Neural progenitor cell (in vitro differentiated cells): ENCODE data around the gene PDE1A. TPM values are rescaled to one million over a fixed set of nuclear protein-coding genes. Genes with fewer than 3 reads are reported as not detected.

Experiments used
- DNase-seq: peaks from one replicate; pipeline ENCODE4 v3.0.0-alpha.2; 2016; ENCODE audit warnings: low spot score
- H2AFZ ChIP-seq: fragments of 200-600 bp; sonication (generic); replicated peaks from 2 replicates; pipeline ENCODE4 v1.6.1; 2016; ENCODE audit warnings: antibody characterized with exemption
- H3F3A ChIP-seq: fragments of 200-600 bp; sonication (generic); 2 replicates; pipeline ENCODE4 v1.6.1; 2016; ENCODE audit warnings: antibody characterized with exemption, low read depth
- H3K27ac ChIP-seq: fragments of 200-600 bp; sonication (generic); 2 replicates; pipeline ENCODE4 v1.5.1; 2016; ENCODE audit warnings: mild to moderate bottlenecking
- H3K27me3 ChIP-seq: fragments of 200-600 bp; sonication (generic); 2 replicates; pipeline ENCODE4 v1.6.1; 2016; ENCODE audit warnings: mild to moderate bottlenecking, moderate library complexity
- H3K36me3 ChIP-seq: fragments of 200-600 bp; sonication (generic); 2 replicates; pipeline ENCODE4 v1.5.1; 2016
- H3K4me1 ChIP-seq: fragments of 200-600 bp; sonication (generic); 2 replicates; pipeline ENCODE4 v1.6.1; 2016; ENCODE audit warnings: mixed run types
- H3K4me2 ChIP-seq: fragments of 200-600 bp; sonication (generic); 2 replicates; pipeline ENCODE4 v1.6.1; 2016
- H3K4me3 ChIP-seq: fragments of 200-600 bp; sonication (generic); 2 replicates; pipeline ENCODE4 v1.5.1; 2016
- H3K79me2 ChIP-seq: fragments of 200-600 bp; sonication (generic); 2 replicates; pipeline ENCODE4 v1.6.1; 2016; ENCODE audit warnings: low read depth
- H3K9ac ChIP-seq: fragments of 200-600 bp; sonication (generic); 2 replicates; pipeline ENCODE4 v1.6.1; 2016
- H3K9me3 ChIP-seq: fragments of 200-600 bp; sonication (generic); 2 replicates; pipeline ENCODE4 v1.5.1; 2016; ENCODE audit warnings: low read depth
- H4K20me1 ChIP-seq: fragments of 200-600 bp; sonication (generic); 2 replicates; pipeline ENCODE4 v1.6.1; 2016; ENCODE audit warnings: low read depth
- H3K27ac Mint-ChIP-seq: 3 replicates; pipeline ENCODE4 v1.8.0; 2021; ENCODE audit warnings: mixed read lengths
- H3K27me3 Mint-ChIP-seq: 2 replicates; pipeline ENCODE4 v1.8.0; 2022; ENCODE audit warnings: low read depth, mild to moderate bottlenecking, inconsistent platforms, moderate library complexity, mixed read lengths; ENCODE audit not compliant: insufficient read depth
- H3K36me3 Mint-ChIP-seq: 3 replicates; pipeline ENCODE4 v1.8.0; 2021; ENCODE audit warnings: mixed read lengths
- H3K4me1 Mint-ChIP-seq: 3 replicates; pipeline ENCODE4 v1.8.0; 2021; ENCODE audit warnings: mixed read lengths
- H3K4me3 Mint-ChIP-seq: 3 replicates; pipeline ENCODE4 v1.8.0; 2021; ENCODE audit warnings: mild to moderate bottlenecking, moderate library complexity, mixed read lengths
- H3K9me3 Mint-ChIP-seq: 3 replicates; pipeline ENCODE4 v1.8.0; 2020; ENCODE audit warnings: mixed read lengths
- CTCF ChIP-seq: fragments of 200-600 bp; sonication (generic); IDR thresholded peaks from 2 replicates; pipeline ENCODE4 v1.5.1; 2017; ENCODE audit warnings: antibody characterized with exemption, mild to moderate bottlenecking
- EZH2 ChIP-seq: fragments of 200-600 bp; sonication (generic); IDR thresholded peaks from 2 replicates; pipeline ENCODE4 v1.6.1; 2017; ENCODE audit warnings: antibody characterized with exemption, mild to moderate bottlenecking, moderate library complexity
- EZH2phosphoT487 ChIP-seq: fragments of 200-600 bp; sonication (generic); IDR thresholded peaks from 2 replicates; pipeline ENCODE4 v1.6.1; 2017; ENCODE audit warnings: antibody characterized with exemption
- total RNA-seq: library from RNA; depleted of rRNA; stranded (reverse); fragments of >200 nt; gene quantifications from 2 replicates; pipeline ENCODE4 v1.2.3, GENCODE V29; 2015; ENCODE audit warnings: low replicate concordance

PDE1A gene
- total RNA-seq, 1 donor from 2014 or later = not detected

GRCh38 chr2:182444806-182445205 is 18.0 kb upstream of the PDE1A start:
- Histone ChIP-seq H3K36me3 (no peaks in the 10 kb centered on the region), H3F3A (no peaks in the 10 kb centered on the region)
- peaks cover 6% of the 10 kb centered on the region for H3K9me3 Mint-ChIP-seq

GRCh38 chr2:182444170-182444569 is 17.3 kb upstream of the PDE1A start:
- no peaks in the 10 kb centered on the region for H3K27me3 Mint-ChIP-seq
- no peaks in the 10 kb centered on the region for H3K36me3 Mint-ChIP-seq
- H3K9me3 ChIP-seq = no peaks in the 10 kb centered on the region
- no peak overlapping the region for H3K27ac Mint-ChIP-seq
- H3K9ac ChIP-seq = no peak overlapping the region
- no peaks in the 10 kb centered on the region for H3F3A ChIP-seq
- no peak overlapping the region for H2AFZ ChIP-seq
- peaks cover 4% of the 10 kb centered on the region for H3K4me1 Mint-ChIP-seq
- H4K20me1 ChIP-seq = no peaks in the 10 kb centered on the region
- H3K4me1 ChIP-seq = no peaks in the 10 kb centered on the region
- DNase-seq = no peak
- H3K4me2 ChIP-seq = no peak overlapping the region
- H3K4me3 Mint-ChIP-seq = no peak overlapping the region
- no peak overlapping the region for H3K27ac ChIP-seq
- no peaks in the 10 kb centered on the region for H3K27me3 ChIP-seq
- no peaks in the 10 kb centered on the region for H3K36me3 ChIP-seq
- H3K4me3 ChIP-seq = no peak overlapping the region
- no peak for TF ChIP-seq CTCF
- TF ChIP-seq EZH2 = no peak
- TF ChIP-seq EZH2phosphoT487 = no peak
- H3K79me2 ChIP-seq = no peaks in the 10 kb centered on the region
- peaks cover 6% of the 10 kb centered on the region for H3K9me3 Mint-ChIP-seq

More at GRCh38 chr2:182444806-182445205, 18.0 kb upstream of the PDE1A start:
- TF ChIP-seq EZH2 (no peak), EZH2phosphoT487 (no peak), CTCF (no peak)
- H2AFZ ChIP-seq = no peak overlapping the region
- no peaks in the 10 kb centered on the region for H3K27me3 Mint-ChIP-seq
- H3K27ac Mint-ChIP-seq = no peak overlapping the region
- H3K27ac ChIP-seq = no peak overlapping the region
- no peaks in the 10 kb centered on the region for H3K79me2 ChIP-seq
- no peak for DNase-seq
- H3K4me1 Mint-ChIP-seq = peaks cover 4% of the 10 kb centered on the region
- H3K9me3 ChIP-seq = no peaks in the 10 kb centered on the region
- H3K27me3 ChIP-seq = no peaks in the 10 kb centered on the region
- H4K20me1 ChIP-seq = no peaks in the 10 kb centered on the region
- no peak overlapping the region for H3K4me2 ChIP-seq
- no peak overlapping the region for H3K9ac ChIP-seq
- no peaks in the 10 kb centered on the region for H3K4me1 ChIP-seq
- no peak overlapping the region for H3K4me3 ChIP-seq
- H3K4me3 Mint-ChIP-seq = no peak overlapping the region
- no peaks in the 10 kb centered on the region for H3K36me3 Mint-ChIP-seq

- no peak overlapping the region for H3K27ac ChIP-seq
- H3K4me1 ChIP-seq = peaks cover 7% of the 10 kb centered on the region
- no peak overlapping the region for H2AFZ ChIP-seq
- no peak overlapping the region for H3K4me3 ChIP-seq
- Mint-ChIP-seq H3K4me1 (peaks cover 4% of the 10 kb centered on the region), H3K4me3 (no peak overlapping the region), H3K9me3 (peaks cover under 1% of the 10 kb centered on the region), H3K27ac (no peak overlapping the region), H3K36me3 (peaks cover 3% of the 10 kb centered on the region), H3K27me3 (no peaks in the 10 kb centered on the region)
- no peaks in the 10 kb centered on the region for H4K20me1 ChIP-seq
- TF ChIP-seq EZH2 = no peak
- no peak for TF ChIP-seq EZH2phosphoT487
- TF ChIP-seq CTCF = no peak
- H3K9me3 ChIP-seq = no peaks in the 10 kb centered on the region
- H3K4me2 ChIP-seq = no peak overlapping the region
- no peaks in the 10 kb centered on the region for H3F3A ChIP-seq
- no peak for DNase-seq
- H3K9ac ChIP-seq = no peak overlapping the region
- H3K36me3 ChIP-seq = no peaks in the 10 kb centered on the region
- H3K27me3 ChIP-seq = no peaks in the 10 kb centered on the region
- H3K79me2 ChIP-seq = no peaks in the 10 kb centered on the region
Observed at GRCh38 chr2:182436252-182436651, 9.4 kb upstream of the PDE1A start.

GRCh38 chr2:182435754-182436153 is 8.9 kb upstream of the PDE1A start:
- H3K4me1 ChIP-seq = peaks cover 7% of the 10 kb centered on the region

More at GRCh38 chr2:182435754-182436153, 8.9 kb upstream of the PDE1A start:
- Mint-ChIP-seq H3K4me3 (no peak overlapping the region), H3K27ac (no peak overlapping the region), H3K9me3 (peaks cover 3% of the 10 kb centered on the region), H3K4me1 (peaks cover 1% of the 10 kb centered on the region), H3K36me3 (peaks cover 6% of the 10 kb centered on the region), H3K27me3 (no peaks in the 10 kb centered on the region)
- no peak overlapping the region for H2AFZ ChIP-seq
- no peak overlapping the region for H3K4me3 ChIP-seq
- H3F3A ChIP-seq = no peaks in the 10 kb centered on the region
- H3K4me2 ChIP-seq = no peak overlapping the region
- H3K36me3 ChIP-seq = no peaks in the 10 kb centered on the region
- no peaks in the 10 kb centered on the region for H4K20me1 ChIP-seq
- H3K9ac ChIP-seq = no peak overlapping the region
- no peak for DNase-seq
- no peaks in the 10 kb centered on the region for H3K9me3 ChIP-seq
- H3K27me3 ChIP-seq = no peaks in the 10 kb centered on the region
- H3K27ac ChIP-seq = no peak overlapping the region
- no peaks in the 10 kb centered on the region for H3K79me2 ChIP-seq
- TF ChIP-seq EZH2phosphoT487 (no peak), CTCF (no peak), EZH2 (no peak)
